ENCODE data around the gene GHDC.

The GHDC gene

GRCh38 chr17:42202696-42203095, 8.4 kb upstream of the GHDC start:
- Histone ChIP-seq H3K4me1 (ENCODE audit: control insufficient read depth, insufficient read depth, low read length) (no peaks in the 10 kb centered on the region), H3K4me3 (ENCODE audit: low read length) (no peak overlapping the region), H3K36me3 (ENCODE audit: control insufficient read depth, insufficient read depth, low read length, severe bottlenecking) (peaks cover 60% of the 10 kb centered on the region), H3K27me3 (replicated peaks; ENCODE audit: control insufficient read depth, insufficient read depth, low read length) (no peaks in the 10 kb centered on the region), H3K9me3 (ENCODE audit: control insufficient read depth, low read length) (no peaks in the 10 kb centered on the region), H3K9ac (ENCODE audit: low read length) (no peak overlapping the region)
- DNase-seq (ENCODE audit: low read depth): no peak

GRCh38 chr17:42202159-42202558, 7.9 kb upstream of the GHDC start:
- no peak overlapping the region for H3K9ac ChIP-seq (ENCODE audit: low read length)
- no peaks in the 10 kb centered on the region for H3K9me3 ChIP-seq (ENCODE audit: control insufficient read depth, low read length)
- no peak for DNase-seq (ENCODE audit: low read depth)
- no peaks in the 10 kb centered on the region for H3K4me1 ChIP-seq (ENCODE audit: control insufficient read depth, insufficient read depth, low read length)
- H3K4me3 ChIP-seq (ENCODE audit: low read length): no peak overlapping the region
- H3K36me3 ChIP-seq (ENCODE audit: control insufficient read depth, insufficient read depth, low read length, severe bottlenecking): peaks cover 55% of the 10 kb centered on the region
- no peaks in the 10 kb centered on the region for H3K27me3 ChIP-seq (replicated peaks; ENCODE audit: control insufficient read depth, insufficient read depth, low read length)

- DNase-seq (ENCODE audit: low read depth): no peak
- H3K4me1 ChIP-seq (ENCODE audit: control insufficient read depth, insufficient read depth, low read length): no peaks in the 10 kb centered on the region
- H3K9me3 ChIP-seq (ENCODE audit: control insufficient read depth, low read length): no peaks in the 10 kb centered on the region
- H3K4me3 ChIP-seq (ENCODE audit: low read length): no peak overlapping the region
- no peak overlapping the region for H3K9ac ChIP-seq (ENCODE audit: low read length)
- H3K27me3 ChIP-seq (replicated peaks; ENCODE audit: control insufficient read depth, insufficient read depth, low read length): no peaks in the 10 kb centered on the region
- H3K36me3 ChIP-seq (ENCODE audit: control insufficient read depth, insufficient read depth, low read length, severe bottlenecking): peaks cover 47% of the 10 kb centered on the region
Measured at GRCh38 chr17:42201458-42201772, 7.1 kb upstream of the GHDC start.

- peaks cover 42% of the 10 kb centered on the region for H3K36me3 ChIP-seq (ENCODE audit: control insufficient read depth, insufficient read depth, low read length, severe bottlenecking)
- no peak overlapping the region for H3K4me3 ChIP-seq (ENCODE audit: low read length)
- no peaks in the 10 kb centered on the region for H3K4me1 ChIP-seq (ENCODE audit: control insufficient read depth, insufficient read depth, low read length)
- no peak overlapping the region for H3K9ac ChIP-seq (ENCODE audit: low read length)
- no peak for DNase-seq (ENCODE audit: low read depth)
- no peaks in the 10 kb centered on the region for H3K27me3 ChIP-seq (replicated peaks; ENCODE audit: control insufficient read depth, insufficient read depth, low read length)
- H3K9me3 ChIP-seq (ENCODE audit: control insufficient read depth, low read length): no peaks in the 10 kb centered on the region
Measured at GRCh38 chr17:42200706-42201457, 6.6 kb upstream of the GHDC start.

GRCh38 chr17:42199416-42200011, 5.2 kb upstream of the GHDC start:
- H3K36me3 ChIP-seq (ENCODE audit: control insufficient read depth, insufficient read depth, low read length, severe bottlenecking): peaks cover 35% of the 10 kb centered on the region
- H3K9ac ChIP-seq (ENCODE audit: low read length): no peak overlapping the region
- no peaks in the 10 kb centered on the region for H3K27me3 ChIP-seq (replicated peaks; ENCODE audit: control insufficient read depth, insufficient read depth, low read length)
- no peaks in the 10 kb centered on the region for H3K4me1 ChIP-seq (ENCODE audit: control insufficient read depth, insufficient read depth, low read length)
- no peak overlapping the region for H3K4me3 ChIP-seq (ENCODE audit: low read length)
- no peak for DNase-seq (ENCODE audit: low read depth)
- H3K9me3 ChIP-seq (ENCODE audit: control insufficient read depth, low read length): no peaks in the 10 kb centered on the region

GRCh38 chr17:42198897-42199296, 4.6 kb upstream of the GHDC start:
- Histone ChIP-seq H3K4me1 (ENCODE audit: control insufficient read depth, insufficient read depth, low read length) (no peaks in the 10 kb centered on the region), H3K9me3 (ENCODE audit: control insufficient read depth, low read length) (no peaks in the 10 kb centered on the region), H3K9ac (ENCODE audit: low read length) (no peak overlapping the region), H3K27me3 (replicated peaks; ENCODE audit: control insufficient read depth, insufficient read depth, low read length) (no peaks in the 10 kb centered on the region), H3K4me3 (ENCODE audit: low read length) (no peak overlapping the region), H3K36me3 (ENCODE audit: control insufficient read depth, insufficient read depth, low read length, severe bottlenecking) (peaks cover 29% of the 10 kb centered on the region)
- no peak for DNase-seq (ENCODE audit: low read depth)

- no peak overlapping the region for H3K9ac ChIP-seq (ENCODE audit: low read length)
- no peaks in the 10 kb centered on the region for H3K27me3 ChIP-seq (replicated peaks; ENCODE audit: control insufficient read depth, insufficient read depth, low read length)
- no peak overlapping the region for H3K4me3 ChIP-seq (ENCODE audit: low read length)
- no peak for DNase-seq (ENCODE audit: low read depth)
- peaks cover 21% of the 10 kb centered on the region for H3K36me3 ChIP-seq (ENCODE audit: control insufficient read depth, insufficient read depth, low read length, severe bottlenecking)
- no peaks in the 10 kb centered on the region for H3K9me3 ChIP-seq (ENCODE audit: control insufficient read depth, low read length)
- H3K4me1 ChIP-seq (ENCODE audit: control insufficient read depth, insufficient read depth, low read length): peaks cover 7% of the 10 kb centered on the region
Measured at GRCh38 chr17:42197564-42198156, 3.4 kb upstream of the GHDC start.

GRCh38 chr17:42193216-42193968, 902 bp downstream of the GHDC start:
- Histone ChIP-seq H3K36me3 (ENCODE audit: control insufficient read depth, insufficient read depth, low read length, severe bottlenecking) (no peaks in the 10 kb centered on the region), H3K4me3 (ENCODE audit: low read length) (peak overlapping the region; percentile 95), H3K27me3 (replicated peaks; ENCODE audit: control insufficient read depth, insufficient read depth, low read length) (no peaks in the 10 kb centered on the region), H3K4me1 (ENCODE audit: control insufficient read depth, insufficient read depth, low read length) (peaks cover 7% of the 10 kb centered on the region), H3K9ac (ENCODE audit: low read length) (peak overlapping the region; percentile 91), H3K9me3 (ENCODE audit: control insufficient read depth, low read length) (no peaks in the 10 kb centered on the region)
- DNase-seq (ENCODE audit: low read depth): no peak

GRCh38 chr17:42192189-42193126, 1.8 kb downstream of the GHDC start:
- no peak for DNase-seq (ENCODE audit: low read depth)
- no peaks in the 10 kb centered on the region for H3K27me3 ChIP-seq (replicated peaks; ENCODE audit: control insufficient read depth, insufficient read depth, low read length)
- H3K4me1 ChIP-seq (ENCODE audit: control insufficient read depth, insufficient read depth, low read length): peaks cover 7% of the 10 kb centered on the region
- H3K36me3 ChIP-seq (ENCODE audit: control insufficient read depth, insufficient read depth, low read length, severe bottlenecking): no peaks in the 10 kb centered on the region
- no peak overlapping the region for H3K4me3 ChIP-seq (ENCODE audit: low read length)
- no peak overlapping the region for H3K9ac ChIP-seq (ENCODE audit: low read length)
- no peaks in the 10 kb centered on the region for H3K9me3 ChIP-seq (ENCODE audit: control insufficient read depth, low read length)

- DNase-seq (ENCODE audit: low read depth): no peak
- H3K36me3 ChIP-seq (ENCODE audit: control insufficient read depth, insufficient read depth, low read length, severe bottlenecking): no peaks in the 10 kb centered on the region
- no peaks in the 10 kb centered on the region for H3K27me3 ChIP-seq (replicated peaks; ENCODE audit: control insufficient read depth, insufficient read depth, low read length)
- no peak overlapping the region for H3K9ac ChIP-seq (ENCODE audit: low read length)
- H3K9me3 ChIP-seq (ENCODE audit: control insufficient read depth, low read length): no peaks in the 10 kb centered on the region
- no peak overlapping the region for H3K4me3 ChIP-seq (ENCODE audit: low read length)
- peaks cover 7% of the 10 kb centered on the region for H3K4me1 ChIP-seq (ENCODE audit: control insufficient read depth, insufficient read depth, low read length)
Measured at GRCh38 chr17:42191275-42191608, 3.1 kb downstream of the GHDC start.

Data from adipocyte (in vitro differentiated cells).